ENCODE measurements around the gene SLC25A44. TPM values are rescaled to one million over a fixed set of nuclear protein-coding genes. Genes with fewer than 3 reads are reported as not detected.
A peak's percentile ranks its signal among the peaks of the same experiment; 100 is the strongest.

The SLC25A44 gene
- total RNA-seq, 1 donor from 2014 or later = 21.3 TPM

DNA sequence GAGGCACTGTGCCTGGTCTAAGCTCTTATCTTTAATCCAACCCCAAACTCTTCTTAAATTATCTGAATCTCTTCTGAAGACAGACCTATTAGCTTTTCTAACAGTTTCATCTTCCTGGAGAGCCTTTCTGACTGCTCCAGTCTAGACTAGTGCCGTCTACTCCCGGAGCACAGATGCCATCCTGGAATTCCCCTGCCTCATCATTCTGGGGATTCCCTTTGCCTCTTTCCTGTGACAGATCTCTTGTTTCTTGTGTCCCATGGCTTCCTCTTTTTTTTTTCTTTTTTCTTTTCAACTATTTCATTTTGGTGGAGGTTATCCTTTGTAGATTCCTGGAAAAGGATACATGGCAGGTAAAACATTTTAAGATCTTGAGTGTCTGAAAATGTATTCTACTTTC, 28.8 kb upstream of the SLC25A44 start:
- Histone ChIP-seq H3K27me3 (ENCODE audit: insufficient read depth, low read length) (no peaks in the 10 kb centered on the region), H3K9me3 (ENCODE audit: insufficient read depth, low read depth, low read length) (no peaks in the 10 kb centered on the region), H3K9ac (ENCODE audit: low read length) (no peak overlapping the region), H3K4me3 (ENCODE audit: insufficient read depth, low read depth, low read length) (no peak overlapping the region), H3K36me3 (ENCODE audit: insufficient read depth, low read length) (no peaks in the 10 kb centered on the region), H3K4me2 (ENCODE audit: low read length) (no peak overlapping the region), H3K79me2 (ENCODE audit: insufficient read depth, low read length) (no peaks in the 10 kb centered on the region), H2AFZ (ENCODE audit: low read depth, low read length) (no peak overlapping the region), H4K20me1 (ENCODE audit: insufficient read depth, low read length) (no peaks in the 10 kb centered on the region), H3K27ac (ENCODE audit: low read depth, low read length) (no peak overlapping the region), H3K4me1 (ENCODE audit: insufficient read depth, low read length) (peaks cover 11% of the 10 kb centered on the region)
- Mint-ChIP-seq H3K4me1 (ENCODE audit: low read depth, unreplicated experiment) (peaks cover 4% of the 10 kb centered on the region), H3K4me3 (ENCODE audit: unreplicated experiment) (peak overlapping the region; percentile 69), H3K36me3 (ENCODE audit: low read depth, unreplicated experiment) (no peaks in the 10 kb centered on the region), H3K27ac (ENCODE audit: unreplicated experiment) (peak overlapping the region; percentile 62), H3K27me3 (ENCODE audit: low read depth, unreplicated experiment) (peaks cover 4% of the 10 kb centered on the region), H3K9me3 (ENCODE audit: unreplicated experiment) (peaks cover 2% of the 10 kb centered on the region)
- FAIRE-seq (no peak), DNase-seq (ENCODE audit: low read depth) (no peak)
- TF ChIP-seq EZH2 (IDR thresholded peaks at IDR 0.05; ENCODE audit: insufficient read depth, low read length) = no peak
- TF ChIP-seq, protein P1, sequence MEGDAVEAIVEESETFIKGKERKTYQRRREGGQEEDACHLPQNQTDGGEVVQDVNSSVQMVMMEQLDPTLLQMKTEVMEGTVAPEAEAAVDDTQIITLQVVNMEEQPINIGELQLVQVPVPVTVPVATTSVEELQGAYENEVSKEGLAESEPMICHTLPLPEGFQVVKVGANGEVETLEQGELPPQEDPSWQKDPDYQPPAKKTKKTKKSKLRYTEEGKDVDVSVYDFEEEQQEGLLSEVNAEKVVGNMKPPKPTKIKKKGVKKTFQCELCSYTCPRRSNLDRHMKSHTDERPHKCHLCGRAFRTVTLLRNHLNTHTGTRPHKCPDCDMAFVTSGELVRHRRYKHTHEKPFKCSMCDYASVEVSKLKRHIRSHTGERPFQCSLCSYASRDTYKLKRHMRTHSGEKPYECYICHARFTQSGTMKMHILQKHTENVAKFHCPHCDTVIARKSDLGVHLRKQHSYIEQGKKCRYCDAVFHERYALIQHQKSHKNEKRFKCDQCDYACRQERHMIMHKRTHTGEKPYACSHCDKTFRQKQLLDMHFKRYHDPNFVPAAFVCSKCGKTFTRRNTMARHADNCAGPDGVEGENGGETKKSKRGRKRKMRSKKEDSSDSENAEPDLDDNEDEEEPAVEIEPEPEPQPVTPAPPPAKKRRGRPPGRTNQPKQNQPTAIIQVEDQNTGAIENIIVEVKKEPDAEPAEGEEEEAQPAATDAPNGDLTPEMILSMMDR (IDR thresholded peaks at IDR 0.05; ENCODE audit: insufficient read depth, low read depth, low read length) = no peak

DNA sequence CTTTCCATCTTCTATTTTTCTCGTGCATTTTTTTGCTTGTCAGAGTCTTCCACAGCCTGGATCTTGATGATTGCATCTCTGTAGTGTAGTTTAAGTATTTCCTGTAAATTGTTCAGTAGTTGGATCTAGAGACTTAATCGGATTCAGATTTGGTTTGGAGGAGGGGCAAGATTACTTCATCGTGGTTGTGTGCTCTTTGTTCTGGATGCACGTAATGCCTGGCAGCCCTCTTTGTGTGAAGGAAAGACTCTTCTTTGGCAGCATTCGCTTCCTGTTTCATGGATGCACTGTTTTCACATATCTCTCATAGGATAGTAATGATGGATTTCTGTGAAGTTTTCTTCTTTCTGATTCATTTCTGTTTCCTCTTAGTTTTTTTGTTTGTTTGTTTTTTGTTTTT, 26.4 kb upstream of the SLC25A44 start:
- Histone ChIP-seq H3K27me3 (ENCODE audit: insufficient read depth, low read length) (no peaks in the 10 kb centered on the region), H3K79me2 (ENCODE audit: insufficient read depth, low read length) (no peaks in the 10 kb centered on the region), H3K4me3 (ENCODE audit: insufficient read depth, low read depth, low read length) (no peak overlapping the region), H3K4me2 (ENCODE audit: low read length) (no peak overlapping the region), H3K9me3 (ENCODE audit: insufficient read depth, low read depth, low read length) (no peaks in the 10 kb centered on the region), H3K36me3 (ENCODE audit: insufficient read depth, low read length) (no peaks in the 10 kb centered on the region), H3K9ac (ENCODE audit: low read length) (no peak overlapping the region), H4K20me1 (ENCODE audit: insufficient read depth, low read length) (no peaks in the 10 kb centered on the region), H3K27ac (ENCODE audit: low read depth, low read length) (no peak overlapping the region), H2AFZ (ENCODE audit: low read depth, low read length) (no peak overlapping the region), H3K4me1 (ENCODE audit: insufficient read depth, low read length) (no peaks in the 10 kb centered on the region)
- no peak overlapping the region for H3K27ac Mint-ChIP-seq (ENCODE audit: unreplicated experiment)
- TF ChIP-seq, protein P1 (IDR thresholded peaks at IDR 0.05; ENCODE audit: insufficient read depth, low read depth, low read length) = no peak
- no peak for TF ChIP-seq EZH2 (IDR thresholded peaks at IDR 0.05; ENCODE audit: insufficient read depth, low read length)
- H3K4me1 Mint-ChIP-seq (ENCODE audit: low read depth, unreplicated experiment) = peaks cover 4% of the 10 kb centered on the region
- H3K27me3 Mint-ChIP-seq (ENCODE audit: low read depth, unreplicated experiment) = no peaks in the 10 kb centered on the region
- FAIRE-seq = no peak
- no peaks in the 10 kb centered on the region for H3K36me3 Mint-ChIP-seq (ENCODE audit: low read depth, unreplicated experiment)
- H3K4me3 Mint-ChIP-seq (ENCODE audit: unreplicated experiment) = no peak overlapping the region
- DNase-seq (ENCODE audit: low read depth) = peak; percentile 31
- peaks cover 2% of the 10 kb centered on the region for H3K9me3 Mint-ChIP-seq (ENCODE audit: unreplicated experiment)

DNA sequence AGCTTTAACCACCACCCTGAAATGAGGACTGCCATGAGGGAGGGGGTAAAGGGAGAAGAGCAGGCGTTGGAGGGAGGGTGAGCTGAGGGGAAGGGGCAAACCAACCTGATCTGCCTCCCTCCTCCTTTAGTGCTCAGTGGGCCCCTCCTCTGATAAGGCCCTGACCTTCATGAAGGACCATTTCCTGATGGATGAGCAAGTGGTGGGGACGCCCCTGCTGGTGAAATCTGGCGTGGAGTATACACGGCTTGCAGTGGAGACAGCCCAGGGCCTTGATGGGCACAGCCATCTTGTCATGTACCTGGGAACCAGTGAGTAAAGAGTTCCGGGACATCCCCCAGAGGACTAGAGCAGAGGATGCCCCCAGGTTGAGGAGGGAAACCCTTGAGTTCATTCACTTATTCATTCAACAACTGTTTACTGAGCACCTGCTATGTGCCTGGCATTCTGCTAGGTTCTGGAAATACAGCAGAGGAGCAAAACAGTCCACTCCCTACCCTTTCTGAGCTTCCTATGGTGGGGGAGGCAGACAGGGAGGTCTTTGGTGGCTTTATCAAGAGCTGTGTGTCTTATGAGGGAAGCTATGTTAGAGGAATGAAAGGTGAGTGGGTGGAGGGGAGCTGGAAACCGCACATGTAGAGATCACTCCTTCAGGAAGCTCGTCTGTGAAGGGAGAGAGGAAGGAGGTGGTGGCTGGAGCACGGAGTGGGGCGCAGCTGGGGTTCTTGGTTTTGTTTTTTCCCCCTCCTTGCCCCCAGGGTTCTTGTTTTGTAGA, 21.0 kb upstream of the SLC25A44 start:
- Histone ChIP-seq H2AFZ (ENCODE audit: low read depth, low read length) (no peak overlapping the region), H3K4me1 (ENCODE audit: insufficient read depth, low read length) (no peaks in the 10 kb centered on the region), H3K9me3 (ENCODE audit: insufficient read depth, low read depth, low read length) (no peaks in the 10 kb centered on the region), H3K4me3 (ENCODE audit: insufficient read depth, low read depth, low read length) (no peak overlapping the region), H3K4me2 (ENCODE audit: low read length) (no peak overlapping the region), H4K20me1 (ENCODE audit: insufficient read depth, low read length) (no peaks in the 10 kb centered on the region), H3K27ac (ENCODE audit: low read depth, low read length) (no peak overlapping the region), H3K27me3 (ENCODE audit: insufficient read depth, low read length) (peaks cover 2% of the 10 kb centered on the region), H3K36me3 (ENCODE audit: insufficient read depth, low read length) (no peaks in the 10 kb centered on the region), H3K9ac (ENCODE audit: low read length) (no peak overlapping the region), H3K79me2 (ENCODE audit: insufficient read depth, low read length) (no peaks in the 10 kb centered on the region)
- DNase-seq (ENCODE audit: low read depth) = no peak
- no peak for FAIRE-seq
- Mint-ChIP-seq H3K27ac (ENCODE audit: unreplicated experiment) (no peak overlapping the region), H3K4me1 (ENCODE audit: low read depth, unreplicated experiment) (no peaks in the 10 kb centered on the region), H3K4me3 (ENCODE audit: unreplicated experiment) (no peak overlapping the region), H3K36me3 (ENCODE audit: low read depth, unreplicated experiment) (no peaks in the 10 kb centered on the region), H3K27me3 (ENCODE audit: low read depth, unreplicated experiment) (peaks cover 21% of the 10 kb centered on the region), H3K9me3 (ENCODE audit: unreplicated experiment) (no peaks in the 10 kb centered on the region)
- TF ChIP-seq EZH2 (IDR thresholded peaks at IDR 0.05; ENCODE audit: insufficient read depth, low read length) = no peak
- TF ChIP-seq, protein P1 (IDR thresholded peaks at IDR 0.05; ENCODE audit: insufficient read depth, low read depth, low read length) = no peak

Measured in astrocyte (in vitro differentiated cells and primary cell).